C4-2B (cell line): ENCODE data around the gene POLR3A.

Experiments
- ZFX ChIP-seq: fragments of 450-650 bp; IDR thresholded peaks from 2 replicates; pipeline ENCODE4 v1.6.1; 2017
- TF ChIP-seq, protein P1 (sequence below): fragments of 450-650 bp; conservative IDR thresholded peaks from 2 replicates; pipeline ENCODE4 v1.5.1; 2017; ENCODE audit warnings: mild to moderate bottlenecking

DNA sequence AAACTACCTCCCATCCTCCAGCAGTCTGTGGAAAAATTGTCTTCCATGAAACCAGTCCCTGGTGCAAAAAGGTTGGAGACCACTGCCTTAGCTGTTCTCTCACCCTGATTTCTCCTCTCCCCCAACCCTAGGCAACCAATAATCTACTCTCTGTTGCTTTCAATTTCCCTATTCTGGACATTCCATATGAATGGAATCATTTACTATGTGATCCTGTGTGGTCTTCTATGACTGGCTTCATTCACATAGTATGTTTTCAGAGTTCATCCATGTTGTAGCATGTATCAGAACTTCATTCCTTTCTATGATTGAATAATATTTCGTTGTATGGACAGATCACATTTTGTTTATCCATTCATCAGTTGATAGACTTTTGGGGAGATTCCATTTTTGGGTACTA, 64.5 kb downstream of the POLR3A start:
- TF ChIP-seq, protein P1, sequence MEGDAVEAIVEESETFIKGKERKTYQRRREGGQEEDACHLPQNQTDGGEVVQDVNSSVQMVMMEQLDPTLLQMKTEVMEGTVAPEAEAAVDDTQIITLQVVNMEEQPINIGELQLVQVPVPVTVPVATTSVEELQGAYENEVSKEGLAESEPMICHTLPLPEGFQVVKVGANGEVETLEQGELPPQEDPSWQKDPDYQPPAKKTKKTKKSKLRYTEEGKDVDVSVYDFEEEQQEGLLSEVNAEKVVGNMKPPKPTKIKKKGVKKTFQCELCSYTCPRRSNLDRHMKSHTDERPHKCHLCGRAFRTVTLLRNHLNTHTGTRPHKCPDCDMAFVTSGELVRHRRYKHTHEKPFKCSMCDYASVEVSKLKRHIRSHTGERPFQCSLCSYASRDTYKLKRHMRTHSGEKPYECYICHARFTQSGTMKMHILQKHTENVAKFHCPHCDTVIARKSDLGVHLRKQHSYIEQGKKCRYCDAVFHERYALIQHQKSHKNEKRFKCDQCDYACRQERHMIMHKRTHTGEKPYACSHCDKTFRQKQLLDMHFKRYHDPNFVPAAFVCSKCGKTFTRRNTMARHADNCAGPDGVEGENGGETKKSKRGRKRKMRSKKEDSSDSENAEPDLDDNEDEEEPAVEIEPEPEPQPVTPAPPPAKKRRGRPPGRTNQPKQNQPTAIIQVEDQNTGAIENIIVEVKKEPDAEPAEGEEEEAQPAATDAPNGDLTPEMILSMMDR = no peak
- no peak for TF ChIP-seq ZFX
